ENCODE results near the gene CSAG1.
"Not testable (repeated sequence)": the region's sequence is repeated elsewhere in the genome, so short reads cannot be mapped to it uniquely, and the experiment has no call there.

CSAG1 gene

DNA sequence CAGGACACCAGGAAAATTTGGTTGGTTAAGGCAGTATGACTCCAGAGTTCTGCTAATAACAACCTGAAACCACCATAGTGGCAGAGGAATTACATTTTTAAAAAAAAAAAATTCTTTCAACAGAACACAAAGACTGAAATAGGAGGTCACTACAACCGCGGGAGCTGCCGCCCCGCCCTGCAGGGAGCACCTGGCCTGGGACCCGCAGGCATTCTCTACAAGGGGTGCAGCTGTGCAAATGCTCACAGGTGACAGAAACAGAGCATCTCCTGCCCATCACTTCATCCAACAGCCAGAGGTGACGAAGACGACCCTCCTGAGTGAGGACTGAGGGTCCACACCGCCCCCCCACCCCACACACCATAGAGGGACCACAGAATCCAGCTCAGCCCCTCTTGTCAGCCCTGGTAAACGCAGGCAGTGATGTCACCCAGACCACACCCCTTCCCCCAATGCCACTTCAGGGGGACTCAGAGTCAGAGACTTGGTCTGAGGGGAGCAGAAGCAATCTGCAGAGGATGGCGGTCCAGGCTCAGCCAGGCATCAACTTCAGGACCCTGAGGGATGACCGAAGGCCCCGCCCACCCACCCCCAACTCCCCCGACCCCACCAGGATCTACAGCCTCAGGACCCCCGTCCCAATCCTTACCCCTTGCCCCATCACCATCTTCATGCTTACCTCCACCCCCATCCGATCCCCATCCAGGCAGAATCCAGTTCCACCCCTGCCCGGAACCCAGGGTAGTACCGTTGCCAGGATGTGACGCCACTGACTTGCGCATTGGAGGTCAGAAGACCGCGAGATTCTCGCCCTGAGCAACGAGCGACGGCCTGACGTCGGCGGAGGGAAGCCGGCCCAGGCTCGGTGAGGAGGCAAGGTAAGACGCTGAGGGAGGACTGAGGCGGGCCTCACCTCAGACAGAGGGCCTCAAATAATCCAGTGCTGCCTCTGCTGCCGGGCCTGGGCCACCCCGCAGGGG, 35.3 kb downstream of the CSAG1 start, which contains the start of gene MAGEA3:
TSS of gene MAGEA3 (plus strand) at position 843 of the 980 bp plus-strand sequence. CDS start 2,039 bp downstream, outside the sequence.
- not testable (repeated sequence) for DNase-seq

DNA sequence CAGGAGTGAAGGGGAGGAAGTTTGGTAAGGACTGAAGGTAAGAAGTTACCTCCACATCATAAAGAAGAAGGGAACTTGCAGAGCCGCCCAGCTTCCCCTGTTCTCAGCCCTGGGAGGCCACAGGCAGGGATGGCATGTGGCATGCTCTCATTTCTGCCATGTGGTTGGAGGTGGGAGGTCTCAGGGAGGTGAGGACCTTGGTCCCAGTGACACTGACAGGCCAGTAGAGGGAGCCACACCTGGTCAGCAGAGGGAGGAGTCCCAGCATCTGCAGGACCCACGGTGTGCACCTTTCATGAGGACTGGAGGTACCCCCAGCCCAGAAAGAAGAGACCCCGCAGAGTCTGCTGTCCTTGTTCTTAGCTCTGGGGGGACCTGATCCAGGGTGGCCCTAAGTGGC, 52.5 kb downstream of the CSAG1 start:
- not testable (repeated sequence) for DNase-seq
